Calu3 (cell line): ENCODE results near the gene ERAS. TPM values are rescaled to one million over a fixed set of nuclear protein-coding genes. Genes with fewer than 3 reads are reported as not detected.
A peak's percentile ranks its signal among the peaks of the same experiment; 100 is the strongest.

Experiments
- Bru-seq: library from RNA; stranded (reverse); fragments of 400-500 nt; gene quantifications from one replicate; lab custom pipeline; 2021; lab: Mats Ljungman, UMichigan
- BruChase-seq, 2 experiments: library from RNA; stranded (reverse); fragments of 400-500 nt; gene quantifications; one replicate each; lab custom pipeline; 2021; lab: Mats Ljungman, UMichigan
- BruUV-seq: library from RNA; stranded (reverse); fragments of 400-500 nt; replicated peaks from 2 replicates; lab custom pipeline; 2021; lab: Mats Ljungman, UMichigan
- CTCF ChIA-PET: fragments of 300-600 bp; sonication (Branson Sonifier 250); formaldehyde crosslinking; loops from one replicate; lab custom pipeline; 2022; ENCODE audit warnings: antibody characterized with exemption; lab: Charles Lee
- DNase-seq: peaks from one replicate; pipeline ENCODE4 v3.0.0; 2022
- H3K27ac Mint-ChIP-seq: one replicate; pipeline ENCODE4 v1.8.0; 2022; ENCODE audit warnings: mixed read lengths; ENCODE audit not compliant: unreplicated experiment
- H3K27me3 Mint-ChIP-seq: one replicate; pipeline ENCODE4 v1.8.0; 2022; ENCODE audit warnings: mixed read lengths; ENCODE audit not compliant: unreplicated experiment
- H3K36me3 Mint-ChIP-seq: one replicate; pipeline ENCODE4 v1.8.0; 2022; ENCODE audit warnings: mild to moderate bottlenecking, moderate library complexity, mixed read lengths; ENCODE audit not compliant: insufficient read depth, unreplicated experiment
- H3K4me1 Mint-ChIP-seq: one replicate; pipeline ENCODE4 v1.8.0; 2022; ENCODE audit warnings: mild to moderate bottlenecking, low read depth, mixed read lengths; ENCODE audit not compliant: unreplicated experiment
- H3K4me3 Mint-ChIP-seq: one replicate; pipeline ENCODE4 v1.8.0; 2022; ENCODE audit warnings: mild to moderate bottlenecking, low read depth, moderate library complexity, mixed read lengths; ENCODE audit not compliant: unreplicated experiment
- H3K9me3 Mint-ChIP-seq: one replicate; pipeline ENCODE4 v1.8.0; 2022; ENCODE audit warnings: low read depth, mixed read lengths; ENCODE audit not compliant: unreplicated experiment
- intact Hi-C: fragments of 100-400 bp; cut with micrococcal nuclease; formaldehyde crosslinking; loops from one replicate; pipeline ENCODE4 v1.10.0; 2022; ENCODE audit not compliant: unreplicated experiment
- long read RNA-seq: library from polyadenylated mRNA; stranded (forward); transcript quantifications from one replicate; pipeline ENCODE4 v2.0.0, GENCODE V29; 2022
- total RNA-seq: library from RNA; stranded (reverse); gene quantifications from 2 replicates; pipeline ENCODE4 v1.2.3, GENCODE V29; 2022
- TF ChIP-seq, protein P1 (sequence below): fragments of 200-600 bp; IDR thresholded peaks from one replicate; pipeline ENCODE4 v1.8.0; 2022; ENCODE audit warnings: antibody characterized with exemption; ENCODE audit not compliant: unreplicated experiment

The ERAS gene
- total RNA-seq (0.47 and 0.49 TPM in 2 replicates), Bru-seq, nascent RNA (percentile 21 among the genes with signal in this experiment), BruChase-seq, experiment 1, labeled RNA remaining after a 6-hour chase (percentile 42 among the genes with signal in this experiment), BruChase-seq, experiment 2, labeled RNA remaining after a 2-hour chase (percentile 41 among the genes with signal in this experiment)
- long read RNA-seq, partial matches to known transcripts = 0 of 1 reads
- long read RNA-seq, other reads (novel, unspliced or antisense) = 0 of 1 reads

- H3K9me3 Mint-ChIP-seq = no peaks in the 10 kb centered on the region
- DNase-seq = no peak
- CTCF ChIA-PET = no interaction called here
- TF ChIP-seq, protein P1, sequence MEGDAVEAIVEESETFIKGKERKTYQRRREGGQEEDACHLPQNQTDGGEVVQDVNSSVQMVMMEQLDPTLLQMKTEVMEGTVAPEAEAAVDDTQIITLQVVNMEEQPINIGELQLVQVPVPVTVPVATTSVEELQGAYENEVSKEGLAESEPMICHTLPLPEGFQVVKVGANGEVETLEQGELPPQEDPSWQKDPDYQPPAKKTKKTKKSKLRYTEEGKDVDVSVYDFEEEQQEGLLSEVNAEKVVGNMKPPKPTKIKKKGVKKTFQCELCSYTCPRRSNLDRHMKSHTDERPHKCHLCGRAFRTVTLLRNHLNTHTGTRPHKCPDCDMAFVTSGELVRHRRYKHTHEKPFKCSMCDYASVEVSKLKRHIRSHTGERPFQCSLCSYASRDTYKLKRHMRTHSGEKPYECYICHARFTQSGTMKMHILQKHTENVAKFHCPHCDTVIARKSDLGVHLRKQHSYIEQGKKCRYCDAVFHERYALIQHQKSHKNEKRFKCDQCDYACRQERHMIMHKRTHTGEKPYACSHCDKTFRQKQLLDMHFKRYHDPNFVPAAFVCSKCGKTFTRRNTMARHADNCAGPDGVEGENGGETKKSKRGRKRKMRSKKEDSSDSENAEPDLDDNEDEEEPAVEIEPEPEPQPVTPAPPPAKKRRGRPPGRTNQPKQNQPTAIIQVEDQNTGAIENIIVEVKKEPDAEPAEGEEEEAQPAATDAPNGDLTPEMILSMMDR = no peak
- no peak within 1 kb of the TSS for H3K4me3 Mint-ChIP-seq
- no peaks in the 10 kb centered on the region for H3K27me3 Mint-ChIP-seq
- no TSS peak for BruUV-seq
- peaks cover 15% of the 10 kb centered on the region for H3K36me3 Mint-ChIP-seq
- no peak within 1 kb of the TSS for H3K27ac Mint-ChIP-seq
- H3K4me1 Mint-ChIP-seq = no peaks in the 10 kb centered on the region
- intact Hi-C loops = no loop called here
Measured at GRCh38 chrX:48826135-48826875, at the start of gene ERAS. ERAS (plus strand) TSS chrX:48826513; CDS start chrX:48829124, 2,611 bp downstream.

- intact Hi-C loops = no loop called here
- no peaks in the 10 kb centered on the region for H3K4me1 Mint-ChIP-seq
- no TSS peak for BruUV-seq
- no peak overlapping the region for H3K27ac Mint-ChIP-seq
- no peak overlapping the region for H3K4me3 Mint-ChIP-seq
- H3K27me3 Mint-ChIP-seq = peaks cover 38% of the 10 kb centered on the region
- H3K36me3 Mint-ChIP-seq = no peaks in the 10 kb centered on the region
- DNase-seq = no peak
- TF ChIP-seq, protein P1 = no peak
- CTCF ChIA-PET = interaction anchor here (1.0 kb wide), 1 partner anchor 135 kb away, joined by 3 read pairs; no protein-coding TSS in a partner anchor
- H3K9me3 Mint-ChIP-seq = no peaks in the 10 kb centered on the region
Measured at GRCh38 chrX:48776818-48777439, 49.4 kb upstream of the ERAS start.

DNA sequence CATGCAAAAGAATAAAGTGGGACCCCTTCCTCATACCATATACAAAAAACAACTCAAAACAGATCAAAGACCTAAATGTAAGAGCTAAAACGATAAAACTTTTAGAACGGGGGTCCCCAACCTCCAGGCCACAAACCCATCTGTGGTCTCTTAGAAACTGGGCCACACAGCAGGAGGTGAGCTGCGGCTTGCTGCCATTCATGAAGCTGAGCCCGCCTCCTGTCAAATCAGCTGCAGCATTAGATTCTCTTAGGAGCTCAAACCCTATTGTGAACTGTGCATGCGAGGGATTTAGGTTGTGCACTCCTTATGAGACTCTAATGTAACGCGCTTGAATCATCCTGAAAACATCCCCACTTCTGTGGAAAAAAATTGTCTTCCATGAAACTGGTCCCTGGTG, 46.9 kb upstream of the ERAS start:
- Mint-ChIP-seq H3K27me3 (peaks cover 33% of the 10 kb centered on the region), H3K9me3 (no peaks in the 10 kb centered on the region), H3K36me3 (no peaks in the 10 kb centered on the region), H3K27ac (no peak overlapping the region), H3K4me1 (no peaks in the 10 kb centered on the region), H3K4me3 (no peak overlapping the region)
- no TSS peak for BruUV-seq
- CTCF ChIA-PET = no interaction called here
- DNase-seq = no peak
- intact Hi-C loops = no loop called here
- TF ChIP-seq, protein P1 = no peak

DNA sequence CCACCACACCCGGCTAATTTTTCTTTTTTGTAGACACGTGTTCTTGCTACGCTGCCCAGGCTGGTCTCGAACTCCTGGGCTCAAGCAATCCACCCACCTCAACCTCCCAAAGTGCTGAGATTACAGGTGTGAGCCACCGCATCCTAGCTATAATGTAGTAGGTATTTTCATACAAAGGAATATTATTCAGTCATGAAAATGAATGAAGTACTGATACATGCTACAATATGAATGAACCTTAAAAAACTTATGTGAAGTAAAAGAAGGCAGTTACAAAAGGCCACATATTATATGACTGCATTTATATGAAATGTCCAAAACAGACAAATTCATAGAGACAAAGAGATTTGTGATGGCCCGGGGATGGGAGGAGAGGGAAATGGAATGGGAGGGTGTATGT, 44.6 kb upstream of the ERAS start:
- no peak overlapping the region for H3K27ac Mint-ChIP-seq
- no peak for DNase-seq
- TF ChIP-seq, protein P1 = no peak
- H3K4me3 Mint-ChIP-seq = no peak overlapping the region
- H3K27me3 Mint-ChIP-seq = peaks cover 32% of the 10 kb centered on the region
- no TSS peak for BruUV-seq
- CTCF ChIA-PET = no interaction called here
- no peaks in the 10 kb centered on the region for H3K36me3 Mint-ChIP-seq
- no peaks in the 10 kb centered on the region for H3K4me1 Mint-ChIP-seq
- intact Hi-C loops = no loop called here
- H3K9me3 Mint-ChIP-seq = no peaks in the 10 kb centered on the region
